GM18499 (cell line): ENCODE measurements around the gene OSMR.
A peak's percentile ranks its signal among the peaks of the same experiment; 100 is the strongest.

Experiments
- ATAC-seq: cut with Tn5 transposase; IDR thresholded peaks from one replicate; pipeline ENCODE4 v1.9.1; 2021; ENCODE audit warnings: moderate number of reproducible peaks; ENCODE audit not compliant: insufficient read depth, unreplicated experiment

OSMR gene

GRCh38 chr5:38870595-38870994 is 24.8 kb downstream of the OSMR start:
- ATAC-seq = no peak

GRCh38 chr5:38871058-38871605 is 25.3 kb downstream of the OSMR start:
- ATAC-seq = no peak

DNA sequence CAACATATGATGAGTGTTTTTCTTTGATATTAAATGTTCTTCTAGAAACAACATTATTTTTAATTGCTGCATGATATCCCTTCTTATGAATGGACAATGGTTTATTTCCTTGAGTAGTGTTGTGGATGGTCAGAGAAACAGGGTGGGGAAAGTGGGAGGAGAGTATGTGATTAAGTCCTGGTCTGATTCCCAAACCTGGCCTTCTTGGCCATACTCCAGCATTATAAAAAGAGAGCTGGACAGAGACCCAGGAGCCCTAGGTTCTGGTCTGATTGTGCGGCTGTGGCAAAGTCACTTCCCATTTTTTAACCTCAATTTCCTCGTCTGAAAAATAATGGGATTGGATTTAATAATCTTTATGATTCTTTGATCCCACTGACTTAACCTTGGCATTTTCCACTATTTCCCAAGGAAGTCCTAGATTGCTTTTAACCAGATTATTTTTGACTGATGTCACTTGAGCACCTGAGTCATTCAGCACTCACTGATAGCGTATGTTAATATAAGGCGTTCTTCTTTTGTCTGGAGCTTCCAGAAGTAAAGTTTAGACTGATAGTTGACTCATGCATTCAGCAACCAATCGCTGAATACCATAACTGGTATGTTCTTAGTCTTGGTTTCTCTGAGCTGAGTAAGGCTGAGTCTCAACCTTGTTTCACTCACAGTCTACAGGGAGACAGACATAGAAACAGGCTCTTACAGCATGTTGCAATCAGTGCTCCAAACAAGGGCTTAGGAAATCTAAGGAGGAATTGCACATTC is 26.2 kb downstream of the OSMR start:
- no peak for ATAC-seq

GRCh38 chr5:38872826-38873225 is 27.0 kb downstream of the OSMR start:
- ATAC-seq = no peak

- no peak for ATAC-seq
Measured at GRCh38 chr5:38874948-38875456, 29.2 kb downstream of the OSMR start.

DNA sequence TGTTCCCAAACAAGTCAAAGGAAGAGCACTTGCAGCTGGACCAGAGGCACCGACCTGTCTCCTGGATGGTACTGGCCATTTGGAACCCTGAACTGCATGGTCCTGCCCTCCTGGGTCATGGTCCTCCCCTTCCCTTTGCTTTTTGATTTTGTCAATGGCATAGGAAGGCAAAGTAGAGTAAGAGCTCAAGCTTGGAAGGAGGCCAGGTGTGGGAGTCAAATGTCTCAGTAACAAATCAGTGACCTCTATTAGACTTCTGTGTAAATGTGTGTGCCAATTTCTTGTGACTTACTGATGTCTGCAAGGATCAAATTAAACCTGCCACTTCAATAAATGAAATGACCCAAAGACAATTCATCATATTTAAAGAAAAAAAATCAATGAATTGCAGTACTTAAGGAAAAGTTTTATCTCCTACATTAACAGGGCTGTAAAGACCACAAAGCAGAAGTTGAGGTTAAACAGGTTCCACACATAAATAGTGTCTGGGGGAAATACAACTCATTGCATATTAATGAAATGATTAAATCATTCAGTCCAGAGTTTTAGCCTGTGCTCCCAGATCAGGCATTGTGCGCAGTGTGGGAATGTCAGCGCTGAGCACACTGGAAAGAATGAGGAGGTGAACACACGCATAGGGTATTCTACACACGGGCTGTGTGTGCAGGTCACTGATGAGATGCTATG is 32.7 kb downstream of the OSMR start:
- no peak for ATAC-seq

- no peak for ATAC-seq
Measured at GRCh38 chr5:38879078-38879460, 33.3 kb downstream of the OSMR start.

GRCh38 chr5:38883842-38884241 is 38.0 kb downstream of the OSMR start:
- no peak for ATAC-seq

GRCh38 chr5:38885208-38885607 is 39.4 kb downstream of the OSMR start:
- ATAC-seq = no peak

DNA sequence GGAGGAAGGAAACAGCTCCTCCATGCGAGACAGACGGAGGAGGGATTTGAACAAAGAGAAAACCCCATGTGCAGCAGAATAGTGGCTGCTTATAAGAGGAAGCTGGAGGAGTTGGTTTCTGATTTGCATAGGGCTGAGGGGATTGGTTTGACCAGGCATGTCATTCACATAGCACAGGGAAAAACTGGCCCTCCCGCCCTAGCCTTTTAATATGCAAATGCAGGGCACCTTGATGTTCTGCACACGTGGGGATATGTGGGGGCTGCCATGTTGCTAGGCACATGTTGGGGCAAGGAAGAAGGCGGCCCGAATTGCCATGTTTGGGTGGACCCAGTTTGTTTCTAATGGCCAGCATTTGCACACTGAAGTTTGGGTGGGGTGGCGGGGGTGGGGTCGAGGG is 42.2 kb downstream of the OSMR start:
- no peak for ATAC-seq

GRCh38 chr5:38889424-38889823 is 43.6 kb downstream of the OSMR start:
- no peak for ATAC-seq

DNA sequence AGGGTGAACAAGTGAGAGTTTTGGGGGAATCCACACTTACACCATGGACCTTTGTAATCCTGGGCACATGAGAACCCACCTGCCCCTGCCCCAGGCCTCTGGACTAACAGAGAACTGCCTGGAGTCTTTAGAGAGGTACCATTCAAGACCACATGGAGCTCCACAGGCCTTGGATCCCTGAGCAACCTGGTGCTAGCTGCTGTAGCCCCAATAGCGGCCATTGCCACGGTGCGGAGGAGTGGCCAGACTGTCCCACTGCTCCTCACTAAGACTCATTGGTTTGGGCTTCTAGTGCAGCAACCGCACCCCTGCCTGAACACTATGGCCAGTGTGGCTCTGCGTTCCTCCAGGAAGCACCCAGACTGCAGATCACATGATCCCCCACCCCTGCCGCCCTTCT is 45.8 kb downstream of the OSMR start:
- ATAC-seq = no peak

DNA sequence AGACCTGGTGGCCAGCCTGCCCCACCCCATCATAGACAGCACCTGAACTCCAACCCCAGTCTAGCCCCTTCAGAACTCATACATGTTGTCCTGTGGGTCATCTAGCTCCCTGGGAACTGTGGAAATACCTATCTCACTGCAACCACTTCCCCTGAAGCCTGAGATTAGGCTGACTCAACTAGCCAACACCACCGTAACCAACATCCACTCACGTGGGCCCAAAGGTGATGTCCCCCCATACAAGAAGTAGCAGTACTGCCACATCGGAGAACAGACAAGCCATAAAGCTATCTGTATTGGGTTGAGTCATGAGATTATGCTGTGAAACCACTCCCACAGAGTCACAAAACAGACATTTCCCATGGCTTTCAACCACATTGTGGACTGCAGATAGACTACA is 46.6 kb downstream of the OSMR start:
- no peak for ATAC-seq

GRCh38 chr5:38896760-38897159 is 50.9 kb downstream of the OSMR start:
- no peak for ATAC-seq

DNA sequence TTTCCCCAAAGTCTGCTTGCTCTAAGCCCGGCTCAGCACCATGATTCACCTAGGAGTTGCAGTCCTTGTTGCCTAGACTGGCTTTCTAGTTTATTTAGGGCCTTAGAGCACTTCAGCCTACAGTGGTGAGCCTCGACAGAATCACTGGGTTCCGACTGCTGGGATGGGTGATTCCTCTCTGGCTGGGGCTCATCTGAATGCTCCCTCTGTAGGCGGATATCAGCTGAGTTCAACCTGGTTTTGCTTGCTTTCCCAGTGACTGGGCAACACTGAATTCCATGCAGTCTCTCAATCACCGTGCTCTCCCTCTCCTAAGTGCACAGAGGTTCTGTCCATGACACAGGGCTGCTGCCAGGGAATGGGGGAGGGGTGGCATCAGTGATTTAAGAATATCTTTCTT is 54.1 kb downstream of the OSMR start:
- no peak for ATAC-seq

- no peak for ATAC-seq
Measured at GRCh38 chr5:38905516-38905915, 59.7 kb downstream of the OSMR start.

- ATAC-seq = no peak
Measured at GRCh38 chr5:38906503-38906902, 60.7 kb downstream of the OSMR start.

- no peak for ATAC-seq
Measured at GRCh38 chr5:38911933-38912332, 66.1 kb downstream of the OSMR start.

DNA sequence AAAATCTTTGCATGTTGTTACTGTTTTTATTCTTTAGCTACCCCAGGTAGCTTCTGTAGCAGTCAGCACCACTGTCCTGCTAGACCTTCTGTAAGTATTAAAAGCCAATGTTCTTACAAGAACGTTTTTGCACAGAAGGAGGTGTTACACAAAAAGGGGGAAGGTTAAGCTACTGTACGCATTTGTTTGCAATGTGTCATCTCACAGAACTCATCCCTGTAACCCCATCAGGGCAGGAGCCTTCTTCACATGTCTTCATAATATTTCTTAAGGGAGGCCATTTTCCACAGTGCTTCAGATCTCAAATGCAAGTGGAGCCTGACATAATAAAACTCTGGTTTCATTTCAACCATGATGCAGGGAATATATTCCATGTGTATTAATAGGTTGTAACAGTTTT is 67.9 kb downstream of the OSMR start:
- ATAC-seq = no peak

GRCh38 chr5:38916802-38917201 is 71.0 kb downstream of the OSMR start:
- ATAC-seq = no peak

DNA sequence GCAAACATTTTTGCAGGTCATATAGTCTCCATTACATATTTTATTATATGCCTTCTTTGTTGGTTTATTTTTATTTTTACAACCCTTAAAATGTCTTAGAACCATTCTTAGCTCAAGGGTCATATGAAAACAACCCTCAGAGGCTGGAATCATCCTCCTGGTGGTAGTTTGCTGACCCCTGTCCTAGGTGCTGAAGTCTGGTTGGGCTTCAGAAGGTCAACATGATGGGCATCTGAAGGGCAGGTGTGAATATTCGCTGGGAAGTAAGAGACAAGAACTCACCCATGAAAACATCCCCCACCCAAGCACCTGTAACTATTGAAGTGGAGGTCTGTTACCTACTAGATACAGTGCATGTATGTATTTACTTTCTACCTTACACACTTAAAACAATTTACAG is 75.4 kb downstream of the OSMR start:
- no peak for ATAC-seq

DNA sequence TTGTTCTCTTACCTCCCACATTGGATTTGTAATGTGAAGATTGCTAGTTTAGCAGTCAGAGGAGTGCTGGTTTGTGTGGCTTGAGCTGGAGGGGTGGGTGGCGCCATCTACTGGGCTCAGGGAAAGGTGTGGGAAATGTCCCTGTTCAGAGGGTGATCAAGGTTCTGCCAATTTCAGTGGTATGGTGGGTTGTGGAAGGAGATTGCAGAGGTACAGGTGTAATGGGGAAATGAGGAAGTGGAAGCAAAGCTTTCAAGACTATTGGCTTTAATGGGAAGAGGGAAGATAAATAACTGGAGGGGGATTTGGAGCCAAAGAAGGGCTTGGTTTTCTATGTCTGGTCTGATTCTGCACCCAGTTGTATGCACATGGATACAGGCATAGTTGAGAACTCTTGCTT is 76.4 kb downstream of the OSMR start:
- peak; percentile 70 for ATAC-seq
